Fibroblast of skin of scalp (primary cell): ENCODE measurements around the gene CAPG. TPM values are rescaled to one million over a fixed set of nuclear protein-coding genes. Genes with fewer than 3 reads are reported as not detected.
"Not testable (repeated sequence)": the region's sequence is repeated elsewhere in the genome, so short reads cannot be mapped to it uniquely, and the experiment has no call there.

ENCODE experiments used
- DNase-seq: peaks from one replicate; pipeline ENCODE4 v3.0.0-alpha.2; 2013
- polyA plus RNA-seq, 2 experiments: library from polyadenylated mRNA; unstranded; fragments of 120-200 nt; gene quantifications; one replicate each; pipeline ENCODE4 v1.2.1, GENCODE V29; 2013; ENCODE audit not compliant: insufficient read length in 2 of 2

Gene CAPG, protein sequence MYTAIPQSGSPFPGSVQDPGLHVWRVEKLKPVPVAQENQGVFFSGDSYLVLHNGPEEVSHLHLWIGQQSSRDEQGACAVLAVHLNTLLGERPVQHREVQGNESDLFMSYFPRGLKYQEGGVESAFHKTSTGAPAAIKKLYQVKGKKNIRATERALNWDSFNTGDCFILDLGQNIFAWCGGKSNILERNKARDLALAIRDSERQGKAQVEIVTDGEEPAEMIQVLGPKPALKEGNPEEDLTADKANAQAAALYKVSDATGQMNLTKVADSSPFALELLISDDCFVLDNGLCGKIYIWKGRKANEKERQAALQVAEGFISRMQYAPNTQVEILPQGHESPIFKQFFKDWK
- polyA plus RNA-seq (2013, experiment 1 of 2; ENCODE audit: insufficient read length) = 63.3 TPM
- 54.0 TPM for polyA plus RNA-seq (2013, experiment 2 of 2; ENCODE audit: insufficient read length)

DNA sequence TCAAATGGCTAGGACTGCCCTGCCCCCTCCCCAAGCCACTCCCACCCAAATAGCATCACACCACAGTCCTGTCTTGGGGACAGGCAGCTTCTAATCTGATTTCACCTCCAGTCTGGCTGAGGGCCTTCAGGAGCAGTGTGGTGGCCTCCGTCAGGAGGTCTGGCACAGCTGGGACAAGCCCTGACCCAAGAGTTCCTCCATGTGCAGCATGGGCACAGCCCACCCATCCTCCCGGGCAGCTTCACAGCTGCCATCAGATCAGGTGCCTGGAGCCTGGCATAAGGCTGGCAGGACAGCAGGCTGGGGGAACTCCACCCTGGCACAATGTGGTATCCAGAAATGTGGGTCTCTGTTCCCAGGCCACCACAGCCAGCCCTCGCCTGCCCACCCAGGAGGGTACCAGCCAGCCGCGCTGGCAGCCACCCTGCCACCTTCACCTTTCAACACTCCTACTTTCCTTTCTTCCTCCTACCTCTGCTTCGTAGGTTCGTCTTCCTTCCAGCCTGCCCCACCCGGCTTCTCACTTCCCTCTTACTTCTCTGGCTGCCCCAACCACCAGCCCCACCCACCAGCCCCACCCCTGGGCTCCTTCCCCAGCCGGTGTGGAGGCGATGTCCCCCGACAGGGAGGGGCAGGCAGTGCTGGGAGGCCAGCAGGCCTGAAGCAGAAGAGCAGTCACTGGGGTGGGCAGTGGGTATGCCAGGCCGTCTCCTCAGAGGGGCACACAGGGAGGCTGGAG is at the start of gene CAPG:
Gene CAPG (minus strand): TSS at position 522 of the 739 bp plus-strand sequence. CDS start 8,221 bp downstream, outside the sequence.
- DNase-seq = no peak

GRCh38 chr2:85459771-85460170 is 49.6 kb upstream of the CAPG start:
- DNase-seq = no peak

GRCh38 chr2:85458601-85459563 is 48.7 kb upstream of the CAPG start:
- no peak for DNase-seq

DNA sequence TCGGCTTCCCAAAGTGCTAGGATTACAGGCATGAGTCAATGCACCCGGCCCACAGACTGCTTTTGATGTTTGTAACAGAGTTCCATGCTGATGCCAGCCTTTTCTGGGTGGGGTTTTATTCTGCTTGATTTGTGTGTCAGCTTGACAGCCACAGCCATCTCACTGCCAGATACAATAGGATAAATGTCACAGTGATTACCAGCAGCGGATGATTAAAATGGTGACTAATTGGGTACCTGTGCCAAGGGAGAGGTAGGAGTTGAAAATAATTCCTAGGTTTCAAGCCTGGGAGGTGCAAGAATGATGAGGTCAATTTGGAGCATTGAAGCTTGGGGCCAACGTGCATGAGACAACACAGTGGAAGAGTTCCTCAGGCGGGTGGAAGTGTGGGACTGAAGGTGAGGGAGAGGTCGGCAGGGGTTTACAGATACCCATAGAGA is 47.7 kb upstream of the CAPG start:
- no peak for DNase-seq

DNA sequence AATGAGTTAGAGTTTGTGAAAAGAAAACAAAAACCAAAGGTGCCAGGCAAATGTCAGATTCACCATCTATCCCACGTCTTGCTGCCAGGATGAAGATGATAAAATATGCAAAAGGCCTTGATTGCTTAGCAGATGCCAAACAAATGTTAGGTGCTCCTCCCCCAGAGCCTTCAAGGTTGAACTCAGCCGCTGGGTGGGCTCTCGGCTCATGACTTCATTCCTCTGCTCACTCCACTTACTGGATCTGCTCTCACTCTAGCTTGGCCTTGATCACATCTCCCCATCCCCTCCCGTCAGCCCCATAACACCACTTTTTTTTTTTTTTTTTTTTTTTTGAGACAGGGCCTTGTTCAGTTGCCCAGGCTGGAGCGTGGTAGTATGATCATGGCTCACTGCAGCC is 46.9 kb upstream of the CAPG start:
- no peak for DNase-seq

GRCh38 chr2:85455552-85456090 is 45.5 kb upstream of the CAPG start:
- no peak for DNase-seq

DNA sequence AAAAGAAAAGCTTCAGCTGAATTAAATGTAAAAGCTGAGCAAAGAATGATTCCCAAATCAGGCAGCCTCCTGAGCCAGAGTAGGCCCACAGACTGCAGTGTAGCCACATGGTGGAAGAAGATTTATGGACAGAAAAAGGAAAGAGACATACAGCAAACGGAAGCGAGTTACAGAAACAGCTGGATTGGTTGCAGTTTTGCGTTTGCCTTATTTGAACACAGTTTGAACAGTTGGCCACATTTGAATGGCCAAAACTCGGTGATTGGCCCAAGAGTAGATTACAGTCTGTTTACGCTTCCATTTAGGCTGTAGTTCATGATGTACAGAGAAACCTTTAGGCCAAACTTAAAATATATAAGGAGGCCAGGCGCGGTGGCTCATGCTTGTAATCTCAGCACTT is 43.4 kb upstream of the CAPG start:
- no peak for DNase-seq

GRCh38 chr2:85452237-85452636 is 42.1 kb upstream of the CAPG start:
- no peak for DNase-seq

- DNase-seq = no peak
Observed at GRCh38 chr2:85449214-85449588, 39.0 kb upstream of the CAPG start.

DNA sequence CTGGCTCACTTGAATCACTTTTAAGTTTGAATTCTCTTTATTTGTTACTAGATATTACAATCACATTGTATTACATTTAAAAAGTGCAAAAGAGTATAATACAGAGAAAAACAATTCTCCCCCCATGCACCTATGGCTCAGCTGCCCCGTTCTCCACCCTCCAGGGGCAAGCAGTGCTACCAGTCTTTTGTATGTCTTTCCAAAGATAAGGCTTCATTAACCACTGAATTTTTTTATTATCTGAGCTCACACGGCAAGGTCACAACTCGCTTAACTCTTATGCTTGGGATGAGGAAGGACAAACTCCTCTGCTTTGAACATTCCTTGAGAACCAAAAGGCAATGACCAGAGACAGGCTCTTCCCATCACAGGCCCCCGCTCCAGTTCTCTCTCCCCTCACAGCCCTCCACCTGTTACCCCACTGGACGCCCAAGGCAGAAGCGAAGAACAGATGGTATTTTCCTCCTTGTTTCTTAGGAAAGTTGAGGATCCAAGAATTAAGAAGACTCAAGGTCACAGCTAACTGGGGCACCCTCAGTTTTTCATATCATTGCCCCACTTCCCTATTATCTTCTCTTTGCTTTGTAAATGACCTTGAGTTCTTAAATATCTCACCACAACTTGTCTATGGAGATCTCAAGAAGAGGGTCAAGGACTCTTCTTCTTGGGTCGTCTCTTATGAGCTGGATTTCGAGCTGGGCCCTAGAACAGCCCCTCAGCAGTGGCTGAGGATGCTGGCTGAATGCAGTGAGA is 38.5 kb upstream of the CAPG start:
- no peak for DNase-seq

GRCh38 chr2:85447222-85447585 is 37.0 kb upstream of the CAPG start:
- no peak for DNase-seq

DNA sequence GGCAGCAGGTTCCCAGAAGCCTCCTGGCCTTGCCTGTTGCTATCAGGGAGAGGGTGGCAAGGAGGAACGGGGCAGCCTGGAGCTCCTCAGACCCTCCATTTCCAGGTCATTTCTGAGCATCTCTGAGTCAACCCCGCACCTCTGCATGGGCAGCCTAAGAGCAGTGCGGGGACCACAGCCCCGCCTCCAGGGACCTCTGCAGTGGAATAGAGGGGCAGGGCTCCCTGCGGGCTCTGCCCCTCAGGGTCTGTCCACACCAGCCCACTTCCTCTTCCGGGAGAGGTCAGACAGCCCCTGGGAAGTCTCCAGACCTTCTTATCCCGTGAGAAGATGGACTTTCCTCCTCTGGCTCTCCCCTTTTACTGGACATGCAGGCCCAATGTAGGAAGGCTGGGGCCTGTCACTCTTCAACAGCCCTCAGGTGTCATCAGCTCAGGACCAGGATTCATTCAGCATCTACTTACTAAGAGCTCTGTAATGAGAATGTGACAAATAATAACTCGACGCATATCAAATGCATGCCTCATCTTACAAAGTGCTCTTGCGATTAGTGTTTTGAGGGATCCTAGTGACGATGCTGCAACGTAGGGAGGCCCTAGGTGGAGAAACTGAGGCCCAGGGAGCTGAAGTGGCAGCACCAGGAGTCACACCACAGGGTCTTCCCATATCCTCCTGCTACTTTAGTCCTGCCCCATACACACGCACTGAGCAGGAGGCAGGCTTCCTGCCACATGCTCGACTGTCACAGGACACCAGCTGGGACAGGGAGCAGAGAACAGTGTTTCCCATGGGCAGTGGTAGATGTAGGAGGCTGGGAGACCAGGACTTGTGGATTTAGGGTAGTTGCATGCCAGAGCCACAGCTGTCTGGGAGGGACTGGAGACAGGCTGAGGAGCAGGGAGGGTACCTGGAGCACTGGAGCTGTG is 36.4 kb upstream of the CAPG start:
- no peak for DNase-seq

- peak; percentile 93 for DNase-seq
Observed at GRCh38 chr2:85445316-85446295, 35.4 kb upstream of the CAPG start.

GRCh38 chr2:85444629-85445172 is 34.5 kb upstream of the CAPG start:
- DNase-seq = peak; percentile 61

DNA sequence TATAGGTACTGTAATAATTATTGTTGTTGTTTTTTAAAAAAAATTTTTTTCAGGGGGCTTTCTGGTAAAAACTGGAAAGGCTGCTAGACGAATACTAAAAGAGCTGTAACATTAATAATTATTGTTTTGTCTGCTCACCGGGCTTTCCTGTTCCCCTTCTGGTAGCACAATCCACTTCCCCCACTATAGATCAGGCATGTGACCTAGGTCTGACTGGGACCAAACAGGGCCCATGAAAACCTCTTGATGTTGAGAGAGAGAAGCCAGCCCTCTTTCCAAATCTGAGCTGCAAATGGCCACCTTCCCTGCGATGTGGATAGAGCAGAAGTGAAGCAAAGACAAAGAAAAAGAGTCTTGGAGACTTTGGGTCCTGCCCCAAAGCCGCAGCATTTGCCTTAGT is 31.7 kb upstream of the CAPG start:
- DNase-seq = no peak

- no peak for DNase-seq
Observed at GRCh38 chr2:85440729-85441128, 30.6 kb upstream of the CAPG start.

DNA sequence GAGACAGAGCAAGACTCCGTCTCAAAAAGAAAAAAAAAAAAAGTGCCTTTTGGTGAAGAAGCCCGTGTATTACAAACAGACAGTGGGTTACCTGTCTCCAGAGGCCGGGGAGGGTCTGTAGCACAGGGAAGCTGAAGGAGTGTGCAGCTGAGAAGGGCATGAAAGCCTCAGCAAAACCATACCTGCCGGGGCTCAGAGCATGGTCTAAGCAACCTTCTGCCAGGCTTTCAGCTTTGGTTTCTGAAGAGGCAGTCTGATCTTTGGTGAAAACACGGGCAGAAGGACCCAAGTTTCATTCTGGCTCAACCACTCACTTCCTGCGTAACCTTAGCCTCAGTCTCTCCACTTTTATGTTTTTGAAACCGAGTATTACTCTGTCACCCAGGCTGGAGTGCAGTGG is 29.8 kb upstream of the CAPG start:
- no peak for DNase-seq

DNA sequence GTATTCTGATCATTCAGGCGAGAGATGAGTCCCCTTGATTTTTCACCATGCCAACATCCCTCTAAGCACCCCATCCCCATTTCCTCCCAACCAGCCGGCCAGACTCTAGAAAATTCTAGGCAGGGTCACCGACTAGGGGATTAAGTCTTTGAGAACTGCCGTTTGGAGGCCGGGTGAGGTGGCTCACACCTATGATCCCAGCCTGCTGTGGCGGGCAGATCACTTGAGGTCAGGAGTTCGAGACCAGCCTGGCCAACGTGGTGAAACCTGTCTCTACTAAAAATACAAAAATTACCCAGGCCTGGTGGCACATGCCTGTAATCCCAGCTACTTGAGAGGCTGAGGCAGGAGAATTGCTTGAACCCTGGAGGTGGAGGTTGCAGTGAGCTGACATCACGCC is 29.4 kb upstream of the CAPG start:
- DNase-seq = not testable (repeated sequence)

GRCh38 chr2:85439025-85439472 is 28.9 kb upstream of the CAPG start:
- DNase-seq = no peak
